Thyroid gland (tissue), 4 donors: ENCODE measurements around the gene RILP.
A peak's percentile ranks its signal among the peaks of the same experiment; 100 is the strongest.

Source experiments
- POLR2A ChIP-seq, 2 donors: fragments of 450-650 bp; IDR thresholded peaks; one replicate each; pipeline ENCODE4 v1.6.1; 2017; ENCODE audit warnings: antibody characterized with exemption in 2 of 2, mild to moderate bottlenecking in 2 of 2, moderate library complexity in 1 of 2
- TF ChIP-seq, protein P1 (sequence below), 6 experiments: fragments of 200-600 bp in 3 of 6; fragments of 450-650 bp in 3 of 6; sonication (generic) in 3 of 6; IDR thresholded peaks; one replicate each; pipeline ENCODE4 v1.5.1; 2016 to 2019; ENCODE audit warnings: antibody characterized with exemption in 6 of 6, mild to moderate bottlenecking in 2 of 6, inconsistent platforms in 1 of 6, moderate library complexity in 1 of 6

DNA sequence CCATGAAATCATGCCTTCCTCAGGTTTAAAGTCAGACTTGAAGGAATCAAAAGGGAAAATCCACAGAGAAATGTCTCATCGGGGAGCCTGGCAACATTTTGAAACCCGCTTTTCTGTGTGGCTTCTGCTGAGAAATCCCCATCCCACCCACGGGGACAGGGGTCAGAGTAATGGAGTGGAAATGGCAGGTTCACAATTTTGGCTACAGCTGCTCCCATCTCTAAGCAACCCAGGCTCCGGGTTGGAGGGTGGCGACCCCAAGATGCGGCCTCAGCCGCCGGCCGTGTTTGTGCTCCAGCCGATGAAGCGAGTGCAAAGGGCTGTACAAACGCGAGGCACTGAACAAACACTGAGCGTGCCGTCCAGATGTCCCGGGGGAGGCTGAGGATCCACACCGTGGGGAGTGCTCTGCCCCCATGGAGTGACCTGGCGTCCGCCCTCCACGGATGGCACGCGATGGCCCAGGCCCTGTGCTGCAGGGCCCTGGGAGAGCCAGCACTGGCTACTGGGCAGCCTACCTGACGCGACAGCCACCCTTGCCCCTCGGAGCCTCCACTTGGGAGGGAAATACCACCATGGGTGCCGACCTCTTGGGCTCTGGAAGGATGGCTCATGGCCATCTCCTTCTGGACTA lies 43.2 kb downstream of the RILP start:
- TF ChIP-seq, protein P1, sequence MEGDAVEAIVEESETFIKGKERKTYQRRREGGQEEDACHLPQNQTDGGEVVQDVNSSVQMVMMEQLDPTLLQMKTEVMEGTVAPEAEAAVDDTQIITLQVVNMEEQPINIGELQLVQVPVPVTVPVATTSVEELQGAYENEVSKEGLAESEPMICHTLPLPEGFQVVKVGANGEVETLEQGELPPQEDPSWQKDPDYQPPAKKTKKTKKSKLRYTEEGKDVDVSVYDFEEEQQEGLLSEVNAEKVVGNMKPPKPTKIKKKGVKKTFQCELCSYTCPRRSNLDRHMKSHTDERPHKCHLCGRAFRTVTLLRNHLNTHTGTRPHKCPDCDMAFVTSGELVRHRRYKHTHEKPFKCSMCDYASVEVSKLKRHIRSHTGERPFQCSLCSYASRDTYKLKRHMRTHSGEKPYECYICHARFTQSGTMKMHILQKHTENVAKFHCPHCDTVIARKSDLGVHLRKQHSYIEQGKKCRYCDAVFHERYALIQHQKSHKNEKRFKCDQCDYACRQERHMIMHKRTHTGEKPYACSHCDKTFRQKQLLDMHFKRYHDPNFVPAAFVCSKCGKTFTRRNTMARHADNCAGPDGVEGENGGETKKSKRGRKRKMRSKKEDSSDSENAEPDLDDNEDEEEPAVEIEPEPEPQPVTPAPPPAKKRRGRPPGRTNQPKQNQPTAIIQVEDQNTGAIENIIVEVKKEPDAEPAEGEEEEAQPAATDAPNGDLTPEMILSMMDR (IDR thresholded peaks at IDR 0.05): no peak
- peak in 1 of 2 donors; percentile 1 for TF ChIP-seq POLR2A (IDR thresholded peaks at IDR 0.05)
